Measurements from ENCODE around the gene KRT6C.
"Not testable (repeated sequence)": the region's sequence is repeated elsewhere in the genome, so short reads cannot be mapped to it uniquely, and the experiment has no call there.

KRT6C gene

DNA sequence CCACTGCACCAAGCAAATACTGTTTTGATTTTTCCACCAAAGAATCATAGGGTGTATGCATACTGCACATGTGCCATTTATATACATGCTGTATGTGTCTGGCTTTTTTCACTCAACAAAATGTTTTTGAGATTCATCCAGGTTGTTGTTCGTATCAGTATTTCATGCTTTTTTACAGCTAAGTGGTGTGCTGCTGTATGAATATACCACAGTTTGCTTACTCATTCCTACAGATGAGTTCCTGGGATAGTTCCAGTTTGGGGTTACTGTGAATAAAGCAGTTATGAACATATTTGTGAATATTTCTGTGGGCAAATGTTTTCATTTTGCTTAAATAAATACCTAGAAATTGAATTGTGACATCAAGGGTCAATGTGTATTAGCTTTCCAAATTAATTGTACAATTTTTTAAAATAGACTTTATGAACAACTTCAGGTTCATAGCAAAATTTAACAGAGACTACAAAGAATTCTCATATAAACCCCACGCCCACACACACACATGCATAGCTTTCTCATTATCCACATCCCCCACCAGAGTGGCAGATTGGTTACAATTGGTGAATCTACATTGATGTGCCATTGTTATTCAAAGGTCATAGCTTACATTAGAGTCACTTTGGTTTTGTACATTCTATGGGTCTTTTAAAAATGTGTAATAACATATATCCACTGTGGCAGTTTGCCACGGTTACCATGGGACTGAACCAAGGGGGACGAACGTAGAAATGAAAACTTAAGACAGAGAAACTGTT, 26.4 kb upstream of the KRT6C start:
- DNase-seq, result no peak

- no peak for DNase-seq
Observed at GRCh38 chr12:52498946-52499345, 25.3 kb upstream of the KRT6C start.

- DNase-seq, result no peak
Observed at GRCh38 chr12:52497975-52498374, 24.4 kb upstream of the KRT6C start.

GRCh38 chr12:52496590-52497071, 23.0 kb upstream of the KRT6C start:
- DNase-seq, result no peak

DNA sequence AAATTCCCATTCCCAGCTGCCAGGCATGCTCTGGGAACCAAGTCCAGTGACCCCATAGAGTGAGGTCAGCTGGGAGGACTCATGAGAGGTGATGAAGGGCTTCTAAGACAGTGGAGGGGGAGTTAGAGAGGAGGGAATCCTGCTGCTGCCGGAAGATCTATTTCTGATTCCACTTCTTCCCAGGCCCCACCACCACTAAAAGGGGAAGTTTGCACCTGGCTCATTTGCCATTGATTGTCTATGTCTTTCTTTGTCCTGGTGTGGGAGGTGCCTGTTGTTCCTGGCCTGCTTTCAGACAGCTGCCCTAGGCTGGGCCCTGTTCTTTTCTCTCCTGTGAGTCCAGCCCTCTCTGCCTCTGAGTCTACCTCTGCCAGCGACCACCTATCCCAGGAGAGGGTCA, 22.4 kb upstream of the KRT6C start:
- DNase-seq, result no peak

DNA sequence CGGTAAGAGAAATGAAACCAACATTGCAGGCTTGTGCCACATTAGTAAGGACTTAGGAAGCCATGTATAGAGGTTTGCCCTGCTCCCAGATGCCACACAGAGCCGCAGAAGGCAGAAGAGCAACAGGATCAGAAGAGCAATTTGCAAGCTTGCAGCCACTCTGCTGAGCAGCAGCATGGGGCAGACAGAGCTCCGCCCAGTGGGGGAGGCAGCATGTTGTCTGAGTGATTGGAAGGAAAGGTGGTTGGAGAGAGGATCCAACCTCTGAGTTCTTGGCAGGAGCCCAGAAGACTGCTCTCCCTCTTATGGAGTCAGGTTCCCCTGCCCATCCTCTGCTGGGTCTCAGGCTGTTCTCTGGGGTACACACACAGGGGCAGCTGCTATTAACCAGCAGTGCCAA, 21.8 kb upstream of the KRT6C start:
- DNase-seq, result no peak

- no peak for DNase-seq
Observed at GRCh38 chr12:52494518-52494917, 20.9 kb upstream of the KRT6C start.

DNA sequence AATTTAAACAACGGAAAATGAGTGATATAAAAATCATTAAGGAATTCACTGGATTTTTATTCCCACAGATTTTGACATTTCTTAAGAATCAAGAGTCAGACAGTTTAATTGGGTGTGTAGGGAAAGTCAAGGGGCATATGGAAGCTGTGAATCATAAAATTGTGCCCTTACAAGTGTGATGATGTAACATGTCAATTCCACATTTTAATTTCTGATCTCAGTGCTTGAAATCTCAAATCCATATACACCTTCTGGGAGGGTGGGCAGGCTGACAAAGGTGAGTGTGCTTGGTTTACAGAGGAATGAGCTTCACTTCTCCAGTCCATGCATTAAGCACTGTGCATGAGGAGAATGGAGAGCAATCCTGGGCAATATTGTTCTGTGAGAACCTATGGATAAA, 20.5 kb upstream of the KRT6C start:
- no peak for DNase-seq

DNA sequence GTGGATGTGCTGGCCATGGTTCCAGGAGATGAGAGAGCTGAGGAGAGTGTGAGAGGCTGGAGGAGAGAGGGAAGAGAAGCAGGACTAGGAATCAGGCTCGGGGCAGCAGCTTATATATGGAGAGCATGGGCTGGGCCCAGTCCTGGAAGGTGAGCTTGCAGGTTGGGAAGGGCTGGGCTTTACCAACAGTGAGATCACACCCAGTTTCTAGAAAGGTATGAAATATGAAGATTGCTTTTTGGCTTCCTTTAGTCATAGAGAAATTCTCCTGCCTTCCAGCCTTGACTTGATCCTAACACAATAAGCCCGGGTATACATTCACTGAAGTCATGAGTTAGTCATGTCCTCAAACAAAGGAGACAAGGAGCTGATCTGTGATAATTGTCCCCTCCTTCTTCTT, 19.6 kb upstream of the KRT6C start, which contains the start of gene KRT6A:
Gene KRT6A, minus strand, starts transcription at position 86 of the 400 bp plus-strand sequence. Its CDS starts 69 bp downstream, at position 17.
- DNase-seq, result no peak

DNA sequence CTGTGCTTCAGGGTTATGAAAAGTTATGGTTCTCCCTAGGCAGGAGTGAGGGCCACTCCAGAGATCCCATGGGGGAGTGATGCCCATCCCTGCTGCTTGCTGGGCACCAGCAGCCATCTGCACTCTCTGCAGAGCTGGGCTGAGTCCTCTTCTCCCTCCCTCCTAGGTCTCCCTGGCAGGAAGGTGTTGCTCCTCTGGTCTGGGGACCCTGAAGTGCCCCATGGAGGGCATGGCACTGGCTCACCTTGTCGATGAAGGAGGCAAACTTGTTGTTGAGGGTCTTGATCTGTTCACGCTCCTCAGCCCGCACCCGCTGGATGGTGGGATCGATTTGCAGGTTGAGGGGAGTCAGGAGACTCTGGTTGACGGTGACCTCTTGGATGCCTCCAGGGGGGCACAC, 18.8 kb upstream of the KRT6C start:
- DNase-seq, result not testable (repeated sequence)

- not testable (repeated sequence) for DNase-seq
Observed at GRCh38 chr12:52491495-52491894, 17.9 kb upstream of the KRT6C start.

DNA sequence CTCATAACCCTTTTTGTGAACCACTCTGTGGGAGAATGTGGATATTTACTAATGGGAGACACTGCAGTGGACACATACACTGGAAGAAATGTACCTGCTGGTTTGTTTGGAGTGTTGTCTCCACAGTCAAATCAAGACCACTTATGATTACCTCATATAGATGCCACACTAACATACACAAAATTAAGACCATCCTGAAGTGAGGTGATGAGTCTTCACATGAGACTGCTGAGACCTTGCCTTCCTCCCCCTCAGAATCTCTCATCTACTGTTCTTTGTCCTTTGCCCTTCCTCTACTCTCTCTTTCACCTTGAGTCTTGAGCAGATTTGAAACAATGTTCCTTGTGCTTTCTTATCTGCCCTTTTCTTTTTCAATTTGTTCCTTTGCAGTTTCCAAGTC, 15.1 kb upstream of the KRT6C start:
- DNase-seq, result no peak

DNA sequence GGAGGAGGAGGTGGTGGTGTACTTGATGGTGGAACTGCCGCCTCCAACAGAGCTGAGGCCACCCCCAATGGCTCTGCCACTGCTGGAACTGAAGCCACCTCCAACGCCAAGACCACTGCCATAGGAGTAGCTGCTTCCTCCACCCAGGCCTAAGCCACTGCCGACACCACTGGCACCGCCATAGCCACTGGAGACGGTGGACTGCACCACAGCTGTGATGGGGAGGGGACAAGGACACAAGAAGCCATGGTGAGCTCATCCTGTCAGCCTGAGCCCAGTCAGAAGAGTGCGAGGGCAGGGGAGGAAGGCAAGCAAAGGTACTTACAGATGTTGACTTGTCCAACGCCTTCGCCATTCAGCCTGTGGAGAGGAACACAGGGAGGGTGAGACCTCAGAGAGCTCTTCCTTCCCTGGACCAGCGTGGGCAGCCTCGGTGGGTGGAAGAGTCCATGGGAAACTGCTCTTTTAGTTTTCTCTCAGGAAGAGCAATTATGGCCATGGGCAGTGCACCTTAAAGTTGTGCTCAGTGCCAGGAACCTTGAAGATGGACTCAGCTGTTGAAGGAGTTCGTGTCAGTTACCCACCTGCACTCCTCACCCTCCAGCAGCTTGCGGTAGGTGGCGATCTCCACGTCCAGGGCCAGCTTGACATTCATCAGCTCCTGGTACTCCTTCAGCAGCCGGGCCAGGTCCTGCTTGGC, 14.3 kb upstream of the KRT6C start:
- not testable (repeated sequence) for DNase-seq

GRCh38 chr12:52487211-52487610, 13.6 kb upstream of the KRT6C start:
- DNase-seq, result no peak

GRCh38 chr12:52486166-52487105, 12.8 kb upstream of the KRT6C start:
- no peak for DNase-seq

DNA sequence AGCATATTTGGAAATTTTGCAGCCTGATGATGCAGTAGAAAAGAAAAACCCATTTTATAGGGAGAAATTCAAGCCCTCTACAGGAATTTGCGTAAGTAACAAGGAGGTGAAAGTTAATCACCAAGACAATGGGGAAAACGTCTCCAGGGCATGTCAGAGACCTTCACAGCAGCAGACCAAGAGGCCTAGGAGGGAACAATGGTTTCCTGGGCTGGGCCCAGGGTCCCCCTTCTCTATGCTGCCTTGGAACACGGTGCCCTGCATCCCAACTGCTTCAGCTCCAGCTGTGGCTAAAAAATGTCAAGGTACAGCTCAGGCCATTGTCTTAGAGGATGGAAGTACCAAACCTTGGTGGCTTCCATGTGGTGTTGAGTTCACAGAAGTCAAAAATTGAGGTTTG, 6.5 kb upstream of the KRT6C start:
- DNase-seq, result no peak

DNA sequence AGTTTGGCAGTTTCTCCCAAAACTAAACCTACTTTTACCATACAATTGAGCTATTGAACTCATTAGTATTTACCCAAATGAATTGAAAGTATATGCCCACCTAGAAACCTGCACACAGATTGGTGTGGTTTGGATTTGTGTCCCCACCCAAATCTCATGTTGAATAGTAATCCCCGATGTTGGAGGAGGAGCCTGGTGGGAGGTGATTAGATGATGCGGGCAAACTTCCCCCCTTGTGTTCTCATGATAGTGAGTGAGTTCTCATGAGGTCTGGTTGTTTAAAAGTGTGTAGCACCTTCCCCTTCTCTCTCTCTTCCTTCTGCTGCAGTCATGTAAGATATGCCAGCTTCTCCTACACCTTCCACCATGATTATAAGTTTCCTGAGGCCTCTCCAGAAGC, 4.0 kb upstream of the KRT6C start:
- no peak for DNase-seq

DNA sequence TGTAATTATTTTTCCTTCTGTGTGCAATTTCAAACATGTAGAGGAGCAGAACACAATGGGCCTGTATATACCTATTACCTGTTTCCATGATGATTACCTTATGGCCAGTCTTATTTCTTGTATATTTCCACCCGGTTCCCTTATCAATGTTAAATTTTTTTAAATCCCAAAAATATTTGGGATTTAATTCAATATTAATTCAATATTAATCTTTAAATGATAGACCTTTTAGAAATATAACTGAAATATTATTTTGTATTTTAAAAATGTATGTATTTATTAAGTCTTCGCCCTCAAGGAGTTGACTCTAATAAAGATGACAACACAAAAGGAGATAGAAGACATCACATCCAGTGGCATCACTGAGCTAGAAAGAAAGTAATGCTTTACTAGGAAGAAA, 607 bp upstream of the KRT6C start:
- no peak for DNase-seq

DNA sequence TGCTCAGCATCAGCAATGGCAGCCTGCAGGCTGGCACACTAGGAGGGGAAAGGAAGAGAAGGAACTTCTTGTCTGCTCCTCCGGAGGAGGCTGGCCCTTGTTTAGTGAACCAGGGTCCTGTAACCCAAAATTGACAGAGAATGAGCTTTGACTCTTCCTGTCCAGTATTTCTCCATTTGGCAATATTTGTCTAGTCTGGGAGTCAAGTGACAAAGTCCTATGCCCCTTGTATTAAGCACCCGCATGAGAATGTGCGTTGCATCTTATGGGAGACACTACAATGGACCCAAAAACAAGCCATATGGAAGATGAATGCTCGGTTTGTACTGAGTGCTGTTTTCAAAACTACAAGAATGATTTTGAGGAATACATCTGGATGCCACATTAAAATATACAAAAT, 3.8 kb downstream of the KRT6C start:
- no peak for DNase-seq

DNA sequence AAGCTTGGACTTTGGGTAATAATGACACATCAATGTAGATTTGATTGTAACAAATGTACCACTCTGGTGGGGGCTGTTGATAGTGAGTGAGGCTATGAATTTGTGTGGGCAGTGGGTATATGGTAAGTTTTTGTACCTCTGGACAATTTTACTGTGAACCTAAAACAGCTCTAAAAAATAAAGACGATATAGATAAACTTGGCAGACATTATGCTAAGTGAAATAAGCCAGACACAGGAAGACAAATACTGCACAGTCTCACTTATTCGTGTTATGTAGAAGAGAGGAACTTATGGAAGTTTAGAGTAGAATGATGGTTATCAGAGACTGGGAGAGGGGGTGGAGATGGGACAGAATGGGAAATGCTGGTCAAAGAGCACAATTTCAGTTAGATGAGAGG, 8.7 kb downstream of the KRT6C start:
- no peak for DNase-seq

- no peak for DNase-seq
Observed at GRCh38 chr12:52461693-52462092, 11.9 kb downstream of the KRT6C start.

GRCh38 chr12:52458861-52459260, 14.7 kb downstream of the KRT6C start:
- no peak for DNase-seq

DNA sequence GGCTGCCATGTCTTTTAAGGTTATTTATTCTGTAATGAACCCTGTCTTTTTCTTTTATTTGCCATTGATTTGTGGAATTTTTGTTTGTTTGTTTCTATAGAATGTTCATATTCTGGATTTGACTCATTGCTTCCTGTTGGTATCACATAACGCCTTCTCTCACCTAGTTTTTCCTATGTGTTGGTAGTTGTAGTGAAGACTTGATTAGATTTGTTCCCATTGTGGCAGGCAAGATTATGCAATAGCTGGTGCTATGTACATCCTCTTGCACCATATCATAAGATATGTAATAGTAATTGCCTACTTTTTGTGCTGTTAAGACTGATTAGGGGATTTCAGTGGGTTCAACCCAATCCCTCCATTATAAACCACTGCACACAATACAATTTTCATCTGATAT, 17.8 kb downstream of the KRT6C start:
- DNase-seq, result no peak

All from stimulated activated CD4-positive, alpha-beta T cell treated with anti-CD3 and anti-CD28 coated beads, Interleukin-2, amount 100 ng/mL, for 24 hours (primary cell).